ENCODE results near the gene MS4A6E. TPM values are rescaled to one million over a fixed set of nuclear protein-coding genes. Genes with fewer than 3 reads are reported as not detected.

The MS4A6E gene
- total RNA-seq, 1 experiment from 2014 or later, result not detected

DNA sequence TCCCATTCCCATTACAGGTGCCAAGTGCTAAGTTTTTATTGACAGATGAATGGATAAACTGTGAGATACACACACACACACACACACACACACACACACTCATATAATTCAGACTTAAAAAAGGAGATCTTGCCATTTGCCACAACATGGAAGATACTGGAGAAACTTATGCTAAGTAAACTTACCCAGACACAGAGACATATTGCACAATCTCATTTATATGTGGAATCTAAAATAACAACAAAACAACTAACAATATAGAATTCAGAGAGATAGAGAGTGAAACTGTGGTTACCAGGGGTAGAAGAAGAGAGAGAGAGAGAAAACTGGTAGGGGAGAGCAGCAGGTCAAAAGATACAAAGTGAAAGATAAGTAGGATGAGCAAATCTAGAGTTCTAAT, 1.4 kb downstream of the MS4A6E start:
- H3K9me3 Mint-ChIP-seq, result peaks cover 32% of the 10 kb centered on the region
- no peak overlapping the region for H3K27ac Mint-ChIP-seq
- no peak overlapping the region for H3K4me3 Mint-ChIP-seq
- ChIA-PET POLR2A (no interaction called here), CTCF (no interaction called here)
- ATAC-seq (no peak), DNase-seq (ENCODE audit: low spot score) (no peak)
- no peaks in the 10 kb centered on the region for H3K27me3 Mint-ChIP-seq (ENCODE audit: low read depth)
- peaks cover 13% of the 10 kb centered on the region for H3K36me3 Mint-ChIP-seq
- TF ChIP-seq, protein P1, sequence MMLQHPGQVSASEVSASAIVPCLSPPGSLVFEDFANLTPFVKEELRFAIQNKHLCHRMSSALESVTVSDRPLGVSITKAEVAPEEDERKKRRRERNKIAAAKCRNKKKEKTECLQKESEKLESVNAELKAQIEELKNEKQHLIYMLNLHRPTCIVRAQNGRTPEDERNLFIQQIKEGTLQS (CRISPR knock-in tag; conservative IDR thresholded peaks at IDR 0.05), result no peak
- H3K4me1 Mint-ChIP-seq, result peaks cover 10% of the 10 kb centered on the region

DNA sequence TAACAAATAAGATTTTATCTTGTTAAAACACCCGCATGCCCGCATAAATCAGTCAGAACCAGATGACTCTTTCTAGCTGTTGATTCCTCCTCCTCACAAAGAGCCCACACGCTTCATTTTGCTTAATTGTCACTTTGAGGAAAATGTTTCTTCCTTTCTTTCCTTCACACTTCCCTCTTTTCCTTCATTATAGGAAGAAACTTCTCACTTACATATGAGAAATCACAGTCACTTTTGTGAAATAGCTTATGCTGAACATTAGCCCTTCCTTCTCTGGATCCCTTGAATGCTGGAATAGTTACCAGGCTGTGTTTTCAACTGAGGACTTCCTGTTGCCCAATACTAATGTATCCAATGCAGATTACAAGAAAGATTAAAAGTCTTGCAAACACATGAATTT, 5.8 kb downstream of the MS4A6E start:
- ATAC-seq, result no peak
- no peak for DNase-seq (ENCODE audit: low spot score)
- CTCF ChIA-PET, result interaction anchor here (0.9 to 2.2 kb wide), 4 partner anchors 12 to 301 kb away, joined by 3 to 17 read pairs (median 7); no protein-coding TSS in a partner anchor
- no peak for TF ChIP-seq NFYB (CRISPR knock-in tag; conservative IDR thresholded peaks at IDR 0.05; ENCODE audit: low read depth)
- TF ChIP-seq PRRX2 (CRISPR knock-in tag; IDR thresholded peaks at IDR 0.05), result no peak
- TF ChIP-seq ZNF263 (CRISPR knock-in tag; IDR thresholded peaks at IDR 0.05; ENCODE audit: low read depth), result no peak
- TF ChIP-seq, protein P2, sequence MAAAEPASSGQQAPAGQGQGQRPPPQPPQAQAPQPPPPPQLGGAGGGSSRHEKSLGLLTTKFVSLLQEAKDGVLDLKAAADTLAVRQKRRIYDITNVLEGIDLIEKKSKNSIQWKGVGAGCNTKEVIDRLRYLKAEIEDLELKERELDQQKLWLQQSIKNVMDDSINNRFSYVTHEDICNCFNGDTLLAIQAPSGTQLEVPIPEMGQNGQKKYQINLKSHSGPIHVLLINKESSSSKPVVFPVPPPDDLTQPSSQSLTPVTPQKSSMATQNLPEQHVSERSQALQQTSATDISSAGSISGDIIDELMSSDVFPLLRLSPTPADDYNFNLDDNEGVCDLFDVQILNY (CRISPR knock-in tag; IDR thresholded peaks at IDR 0.05), result no peak
- no peak for TF ChIP-seq JAZF1 (CRISPR knock-in tag; IDR thresholded peaks at IDR 0.05)
- no peak for TF ChIP-seq IRF1 (CRISPR knock-in tag; IDR thresholded peaks at IDR 0.05)
- TF ChIP-seq CBFB (CRISPR knock-in tag; IDR thresholded peaks at IDR 0.05; ENCODE audit: low read depth), result no peak
- TF ChIP-seq, protein P3, sequence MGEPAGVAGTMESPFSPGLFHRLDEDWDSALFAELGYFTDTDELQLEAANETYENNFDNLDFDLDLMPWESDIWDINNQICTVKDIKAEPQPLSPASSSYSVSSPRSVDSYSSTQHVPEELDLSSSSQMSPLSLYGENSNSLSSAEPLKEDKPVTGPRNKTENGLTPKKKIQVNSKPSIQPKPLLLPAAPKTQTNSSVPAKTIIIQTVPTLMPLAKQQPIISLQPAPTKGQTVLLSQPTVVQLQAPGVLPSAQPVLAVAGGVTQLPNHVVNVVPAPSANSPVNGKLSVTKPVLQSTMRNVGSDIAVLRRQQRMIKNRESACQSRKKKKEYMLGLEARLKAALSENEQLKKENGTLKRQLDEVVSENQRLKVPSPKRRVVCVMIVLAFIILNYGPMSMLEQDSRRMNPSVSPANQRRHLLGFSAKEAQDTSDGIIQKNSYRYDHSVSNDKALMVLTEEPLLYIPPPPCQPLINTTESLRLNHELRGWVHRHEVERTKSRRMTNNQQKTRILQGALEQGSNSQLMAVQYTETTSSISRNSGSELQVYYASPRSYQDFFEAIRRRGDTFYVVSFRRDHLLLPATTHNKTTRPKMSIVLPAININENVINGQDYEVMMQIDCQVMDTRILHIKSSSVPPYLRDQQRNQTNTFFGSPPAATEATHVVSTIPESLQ (CRISPR knock-in tag; IDR thresholded peaks at IDR 0.05), result no peak
- TF ChIP-seq ETV6 (CRISPR knock-in tag; IDR thresholded peaks at IDR 0.05), result no peak
- TF ChIP-seq, protein P1 (CRISPR knock-in tag; conservative IDR thresholded peaks at IDR 0.05), result no peak
- no peak for TF ChIP-seq USF1 (CRISPR knock-in tag; IDR thresholded peaks at IDR 0.05)
- no peak for TF ChIP-seq ZNF512 (CRISPR knock-in tag; IDR thresholded peaks at IDR 0.05; ENCODE audit: borderline replicate concordance)
- no peak for TF ChIP-seq ZNF423 (CRISPR knock-in tag; IDR thresholded peaks at IDR 0.05)
- H3K4me3 Mint-ChIP-seq, result no peak overlapping the region
- peaks cover 20% of the 10 kb centered on the region for H3K4me1 Mint-ChIP-seq
- H3K36me3 Mint-ChIP-seq, result peaks cover 13% of the 10 kb centered on the region
- no peaks in the 10 kb centered on the region for H3K27me3 Mint-ChIP-seq (ENCODE audit: low read depth)
- H3K9me3 Mint-ChIP-seq, result peaks cover 28% of the 10 kb centered on the region
- H3K27ac Mint-ChIP-seq, result no peak overlapping the region
- POLR2A ChIA-PET, result no interaction called here

- peak; percentile 86 for DNase-seq (ENCODE audit: low spot score)
- Mint-ChIP-seq H3K27ac (no peak overlapping the region), H3K4me3 (no peak overlapping the region), H3K9me3 (peaks cover 24% of the 10 kb centered on the region), H3K4me1 (peaks cover 24% of the 10 kb centered on the region), H3K36me3 (peaks cover 10% of the 10 kb centered on the region), H3K27me3 (ENCODE audit: low read depth) (no peaks in the 10 kb centered on the region)
- ChIA-PET CTCF (interaction anchor here (0.6 to 2.2 kb wide), 14 partner anchors 8 to 300 kb away, joined by 3 to 17 read pairs (median 3); no protein-coding TSS in a partner anchor), POLR2A (no interaction called here)
- ATAC-seq, result peak; percentile 95
- TF ChIP-seq, protein P4, sequence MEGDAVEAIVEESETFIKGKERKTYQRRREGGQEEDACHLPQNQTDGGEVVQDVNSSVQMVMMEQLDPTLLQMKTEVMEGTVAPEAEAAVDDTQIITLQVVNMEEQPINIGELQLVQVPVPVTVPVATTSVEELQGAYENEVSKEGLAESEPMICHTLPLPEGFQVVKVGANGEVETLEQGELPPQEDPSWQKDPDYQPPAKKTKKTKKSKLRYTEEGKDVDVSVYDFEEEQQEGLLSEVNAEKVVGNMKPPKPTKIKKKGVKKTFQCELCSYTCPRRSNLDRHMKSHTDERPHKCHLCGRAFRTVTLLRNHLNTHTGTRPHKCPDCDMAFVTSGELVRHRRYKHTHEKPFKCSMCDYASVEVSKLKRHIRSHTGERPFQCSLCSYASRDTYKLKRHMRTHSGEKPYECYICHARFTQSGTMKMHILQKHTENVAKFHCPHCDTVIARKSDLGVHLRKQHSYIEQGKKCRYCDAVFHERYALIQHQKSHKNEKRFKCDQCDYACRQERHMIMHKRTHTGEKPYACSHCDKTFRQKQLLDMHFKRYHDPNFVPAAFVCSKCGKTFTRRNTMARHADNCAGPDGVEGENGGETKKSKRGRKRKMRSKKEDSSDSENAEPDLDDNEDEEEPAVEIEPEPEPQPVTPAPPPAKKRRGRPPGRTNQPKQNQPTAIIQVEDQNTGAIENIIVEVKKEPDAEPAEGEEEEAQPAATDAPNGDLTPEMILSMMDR (IDR thresholded peaks at IDR 0.05), result peak; percentile 86
- TF ChIP-seq, protein P5, sequence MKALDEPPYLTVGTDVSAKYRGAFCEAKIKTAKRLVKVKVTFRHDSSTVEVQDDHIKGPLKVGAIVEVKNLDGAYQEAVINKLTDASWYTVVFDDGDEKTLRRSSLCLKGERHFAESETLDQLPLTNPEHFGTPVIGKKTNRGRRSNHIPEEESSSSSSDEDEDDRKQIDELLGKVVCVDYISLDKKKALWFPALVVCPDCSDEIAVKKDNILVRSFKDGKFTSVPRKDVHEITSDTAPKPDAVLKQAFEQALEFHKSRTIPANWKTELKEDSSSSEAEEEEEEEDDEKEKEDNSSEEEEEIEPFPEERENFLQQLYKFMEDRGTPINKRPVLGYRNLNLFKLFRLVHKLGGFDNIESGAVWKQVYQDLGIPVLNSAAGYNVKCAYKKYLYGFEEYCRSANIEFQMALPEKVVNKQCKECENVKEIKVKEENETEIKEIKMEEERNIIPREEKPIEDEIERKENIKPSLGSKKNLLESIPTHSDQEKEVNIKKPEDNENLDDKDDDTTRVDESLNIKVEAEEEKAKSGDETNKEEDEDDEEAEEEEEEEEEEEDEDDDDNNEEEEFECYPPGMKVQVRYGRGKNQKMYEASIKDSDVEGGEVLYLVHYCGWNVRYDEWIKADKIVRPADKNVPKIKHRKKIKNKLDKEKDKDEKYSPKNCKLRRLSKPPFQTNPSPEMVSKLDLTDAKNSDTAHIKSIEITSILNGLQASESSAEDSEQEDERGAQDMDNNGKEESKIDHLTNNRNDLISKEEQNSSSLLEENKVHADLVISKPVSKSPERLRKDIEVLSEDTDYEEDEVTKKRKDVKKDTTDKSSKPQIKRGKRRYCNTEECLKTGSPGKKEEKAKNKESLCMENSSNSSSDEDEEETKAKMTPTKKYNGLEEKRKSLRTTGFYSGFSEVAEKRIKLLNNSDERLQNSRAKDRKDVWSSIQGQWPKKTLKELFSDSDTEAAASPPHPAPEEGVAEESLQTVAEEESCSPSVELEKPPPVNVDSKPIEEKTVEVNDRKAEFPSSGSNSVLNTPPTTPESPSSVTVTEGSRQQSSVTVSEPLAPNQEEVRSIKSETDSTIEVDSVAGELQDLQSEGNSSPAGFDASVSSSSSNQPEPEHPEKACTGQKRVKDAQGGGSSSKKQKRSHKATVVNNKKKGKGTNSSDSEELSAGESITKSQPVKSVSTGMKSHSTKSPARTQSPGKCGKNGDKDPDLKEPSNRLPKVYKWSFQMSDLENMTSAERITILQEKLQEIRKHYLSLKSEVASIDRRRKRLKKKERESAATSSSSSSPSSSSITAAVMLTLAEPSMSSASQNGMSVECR (CRISPR knock-in tag; IDR thresholded peaks at IDR 0.05; ENCODE audit: borderline replicate concordance), result no peak
- TF ChIP-seq ZNF512 (CRISPR knock-in tag; IDR thresholded peaks at IDR 0.05; ENCODE audit: borderline replicate concordance), result no peak
Observed at GRCh38 chr11:60334005-60334620, 7.1 kb downstream of the MS4A6E start.
